GM18502 (cell line): Measurements from ENCODE around the gene PTEN.
"Not testable (repeated sequence)": the region's sequence is repeated elsewhere in the genome, so short reads cannot be mapped to it uniquely, and the experiment has no call there.

ENCODE experiments used
- ATAC-seq: cut with Tn5 transposase; IDR thresholded peaks from one replicate; pipeline ENCODE4 v1.9.1; 2021; ENCODE audit warnings: mild to moderate bottlenecking; ENCODE audit not compliant: unreplicated experiment, poor library complexity

PTEN gene

GRCh38 chr10:87844837-87845623 is 18.4 kb upstream of the PTEN start:
- no peak for ATAC-seq

GRCh38 chr10:87845624-87845998 is 17.8 kb upstream of the PTEN start:
- ATAC-seq: no peak

GRCh38 chr10:87846023-87846422 is 17.4 kb upstream of the PTEN start:
- no peak for ATAC-seq

- ATAC-seq: not testable (repeated sequence)
Measured at GRCh38 chr10:87846711-87847110, 16.7 kb upstream of the PTEN start.

GRCh38 chr10:87847550-87847949 is 15.9 kb upstream of the PTEN start:
- no peak for ATAC-seq

GRCh38 chr10:87849001-87849400 is 14.4 kb upstream of the PTEN start:
- ATAC-seq: no peak

GRCh38 chr10:87850742-87851205 is 12.7 kb upstream of the PTEN start:
- no peak for ATAC-seq

- ATAC-seq: no peak
Measured at GRCh38 chr10:87852089-87852488, 11.3 kb upstream of the PTEN start.

GRCh38 chr10:87855247-87855646 is 8.2 kb upstream of the PTEN start:
- ATAC-seq: not testable (repeated sequence)

GRCh38 chr10:87855665-87856064 is 7.8 kb upstream of the PTEN start:
- not testable (repeated sequence) for ATAC-seq

GRCh38 chr10:87860156-87860795 is 3.1 kb upstream of the PTEN start:
- ATAC-seq: no peak

GRCh38 chr10:87860816-87861403 is 2.5 kb upstream of the PTEN start:
- no peak for ATAC-seq

- peak; percentile 23 for ATAC-seq
Measured at GRCh38 chr10:87861566-87861952, 1.9 kb upstream of the PTEN start.

GRCh38 chr10:87861953-87862678 is 1.3 kb upstream of the PTEN start:
- ATAC-seq: peak; percentile 59

GRCh38 chr10:87862679-87863052 is 759 bp upstream of the PTEN start:
- peak; percentile 14 for ATAC-seq

GRCh38 chr10:87863951-87864495 is 598 bp downstream of the PTEN start:
- not testable (repeated sequence) for ATAC-seq

GRCh38 chr10:87864496-87865059 is 1.2 kb downstream of the PTEN start:
- no peak for ATAC-seq

GRCh38 chr10:87865241-87865881 is 1.9 kb downstream of the PTEN start:
- ATAC-seq: no peak

- no peak for ATAC-seq
Measured at GRCh38 chr10:87866412-87866974, 3.1 kb downstream of the PTEN start.
